Measurements from ENCODE around the gene ETFRF1.

DNA sequence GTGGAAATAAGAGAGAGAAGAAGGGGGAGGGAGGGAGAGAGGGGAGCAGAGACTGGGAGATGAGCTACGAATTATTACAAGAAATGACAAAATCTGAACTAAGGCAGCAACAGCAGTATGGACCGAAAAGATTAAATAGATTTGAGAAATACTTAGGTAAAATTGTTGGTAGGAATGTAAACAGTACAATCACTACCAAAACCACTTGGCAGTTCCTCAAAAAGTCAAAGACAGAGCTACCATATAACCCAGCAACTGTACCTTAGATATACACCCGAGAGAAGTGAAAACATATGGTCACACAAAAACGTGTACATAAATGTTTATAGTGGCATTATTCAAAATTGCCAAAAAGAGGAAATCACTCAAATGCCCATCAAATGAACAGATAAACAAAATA lies 41.6 kb downstream of the ETFRF1 start:
- TF ChIP-seq, protein P1, sequence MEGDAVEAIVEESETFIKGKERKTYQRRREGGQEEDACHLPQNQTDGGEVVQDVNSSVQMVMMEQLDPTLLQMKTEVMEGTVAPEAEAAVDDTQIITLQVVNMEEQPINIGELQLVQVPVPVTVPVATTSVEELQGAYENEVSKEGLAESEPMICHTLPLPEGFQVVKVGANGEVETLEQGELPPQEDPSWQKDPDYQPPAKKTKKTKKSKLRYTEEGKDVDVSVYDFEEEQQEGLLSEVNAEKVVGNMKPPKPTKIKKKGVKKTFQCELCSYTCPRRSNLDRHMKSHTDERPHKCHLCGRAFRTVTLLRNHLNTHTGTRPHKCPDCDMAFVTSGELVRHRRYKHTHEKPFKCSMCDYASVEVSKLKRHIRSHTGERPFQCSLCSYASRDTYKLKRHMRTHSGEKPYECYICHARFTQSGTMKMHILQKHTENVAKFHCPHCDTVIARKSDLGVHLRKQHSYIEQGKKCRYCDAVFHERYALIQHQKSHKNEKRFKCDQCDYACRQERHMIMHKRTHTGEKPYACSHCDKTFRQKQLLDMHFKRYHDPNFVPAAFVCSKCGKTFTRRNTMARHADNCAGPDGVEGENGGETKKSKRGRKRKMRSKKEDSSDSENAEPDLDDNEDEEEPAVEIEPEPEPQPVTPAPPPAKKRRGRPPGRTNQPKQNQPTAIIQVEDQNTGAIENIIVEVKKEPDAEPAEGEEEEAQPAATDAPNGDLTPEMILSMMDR (IDR thresholded peaks at IDR 0.05): no peak
- TF ChIP-seq POLR2A (IDR thresholded peaks at IDR 0.05): no peak
